Effector memory CD4-positive, alpha-beta T cell (primary cell): Measurements from ENCODE around the gene GSDMA.
A peak's percentile ranks its signal among the peaks of the same experiment; 100 is the strongest.

Experiments used
- DNase-seq, 3 donors: peaks; one replicate each; pipeline ENCODE4 v3.0.0-alpha.2; 2020
- H3K27ac ChIP-seq: 2 replicates; pipeline ENCODE4 v1.7.0; 2013; ENCODE audit warnings: mild to moderate bottlenecking, low read length, moderate library complexity; ENCODE audit not compliant: insufficient read depth, poor library complexity, severe bottlenecking
- H3K27me3 ChIP-seq: replicated peaks from 2 replicates; pipeline ENCODE4 v1.7.0; 2013; ENCODE audit warnings: mild to moderate bottlenecking, low read length; ENCODE audit not compliant: insufficient read depth, control insufficient read depth, poor library complexity, severe bottlenecking
- H3K36me3 ChIP-seq: 2 replicates; pipeline ENCODE4 v1.7.0; 2013; ENCODE audit warnings: mild to moderate bottlenecking, low read length, moderate library complexity; ENCODE audit not compliant: control insufficient read depth, insufficient read depth
- H3K4me1 ChIP-seq: 2 replicates; pipeline ENCODE4 v1.7.0; 2013; ENCODE audit warnings: low read length, mild to moderate bottlenecking; ENCODE audit not compliant: control insufficient read depth, insufficient read depth, poor library complexity, severe bottlenecking
- H3K4me3 ChIP-seq: 2 replicates; pipeline ENCODE4 v1.7.0; 2013; ENCODE audit warnings: low read length, low read depth, mild to moderate bottlenecking; ENCODE audit not compliant: insufficient read depth, poor library complexity, severe bottlenecking
- H3K9me3 ChIP-seq: 2 replicates; pipeline ENCODE4 v1.7.0; 2013; ENCODE audit warnings: mild to moderate bottlenecking, low read length, moderate library complexity; ENCODE audit not compliant: control insufficient read depth
- total RNA-seq, 3 donors: gene quantifications; one replicate each; lab custom pipeline; 2026; lab: John Stamatoyannopoulos, UW

GSDMA gene
- total RNA-seq: 0.09 to 0.97 (median 0.69) reads per million in 3 donors

- no peaks in the 10 kb centered on the region for H3K27me3 ChIP-seq
- H3K9me3 ChIP-seq: no peaks in the 10 kb centered on the region
- no peak within 1 kb of the TSS for H3K4me3 ChIP-seq
- H3K4me1 ChIP-seq: peaks cover 13% of the 10 kb centered on the region
- H3K36me3 ChIP-seq: no peaks in the 10 kb centered on the region
- DNase-seq: no peak
- no peak within 1 kb of the TSS for H3K27ac ChIP-seq
Observed at GRCh38 chr17:39962642-39963220, at the start of gene GSDMA. Gene GSDMA (plus strand): TSS chr17:39963004. CDS start chr17:39965688, 2,684 bp downstream.

- H3K9me3 ChIP-seq: no peaks in the 10 kb centered on the region
- no peak for DNase-seq
- H3K36me3 ChIP-seq: peaks cover 29% of the 10 kb centered on the region
- H3K4me3 ChIP-seq: no peak overlapping the region
- no peak overlapping the region for H3K27ac ChIP-seq
- peaks cover 9% of the 10 kb centered on the region for H3K4me1 ChIP-seq
- no peaks in the 10 kb centered on the region for H3K27me3 ChIP-seq
Observed at GRCh38 chr17:39913989-39914388, 48.8 kb upstream of the GSDMA start.

GRCh38 chr17:39915559-39915958 is 47.2 kb upstream of the GSDMA start:
- H3K4me3 ChIP-seq: no peak overlapping the region
- no peaks in the 10 kb centered on the region for H3K9me3 ChIP-seq
- peaks cover 25% of the 10 kb centered on the region for H3K36me3 ChIP-seq
- H3K4me1 ChIP-seq: peaks cover 17% of the 10 kb centered on the region
- H3K27me3 ChIP-seq: no peaks in the 10 kb centered on the region
- no peak overlapping the region for H3K27ac ChIP-seq
- DNase-seq: no peak

- Histone ChIP-seq H3K4me1 (peaks cover 30% of the 10 kb centered on the region), H3K4me3 (no peak overlapping the region), H3K27ac (no peak overlapping the region), H3K27me3 (no peaks in the 10 kb centered on the region), H3K9me3 (no peaks in the 10 kb centered on the region), H3K36me3 (peaks cover 26% of the 10 kb centered on the region)
- no peak for DNase-seq
Observed at GRCh38 chr17:39916918-39917317, 45.9 kb upstream of the GSDMA start.

- Histone ChIP-seq H3K9me3 (no peaks in the 10 kb centered on the region), H3K27ac (no peak overlapping the region), H3K36me3 (peaks cover 42% of the 10 kb centered on the region), H3K4me1 (peaks cover 33% of the 10 kb centered on the region), H3K27me3 (no peaks in the 10 kb centered on the region), H3K4me3 (no peak overlapping the region)
- DNase-seq: no peak
Observed at GRCh38 chr17:39919087-39919683, 43.6 kb upstream of the GSDMA start.

- peaks cover 42% of the 10 kb centered on the region for H3K36me3 ChIP-seq
- peaks cover 46% of the 10 kb centered on the region for H3K4me1 ChIP-seq
- DNase-seq: peak in 2 of 3 donors; percentile 23 to 26
- no peak overlapping the region for H3K4me3 ChIP-seq
- peak overlapping the region; percentile 52 for H3K27ac ChIP-seq
- H3K9me3 ChIP-seq: no peaks in the 10 kb centered on the region
- H3K27me3 ChIP-seq: no peaks in the 10 kb centered on the region
Observed at GRCh38 chr17:39920218-39921210, 42.3 kb upstream of the GSDMA start.

GRCh38 chr17:39921323-39921722 is 41.5 kb upstream of the GSDMA start:
- Histone ChIP-seq H3K4me3 (no peak overlapping the region), H3K36me3 (peaks cover 42% of the 10 kb centered on the region), H3K27ac (peak overlapping the region; percentile 52), H3K9me3 (no peaks in the 10 kb centered on the region), H3K4me1 (peaks cover 54% of the 10 kb centered on the region), H3K27me3 (no peaks in the 10 kb centered on the region)
- no peak for DNase-seq

GRCh38 chr17:39922006-39922405 is 40.8 kb upstream of the GSDMA start:
- H3K27ac ChIP-seq: peak overlapping the region; percentile 52
- H3K4me1 ChIP-seq: peaks cover 59% of the 10 kb centered on the region
- H3K36me3 ChIP-seq: peaks cover 42% of the 10 kb centered on the region
- no peaks in the 10 kb centered on the region for H3K9me3 ChIP-seq
- no peaks in the 10 kb centered on the region for H3K27me3 ChIP-seq
- H3K4me3 ChIP-seq: no peak overlapping the region
- no peak for DNase-seq

GRCh38 chr17:39923230-39923629 is 39.6 kb upstream of the GSDMA start:
- Histone ChIP-seq H3K4me1 (peaks cover 55% of the 10 kb centered on the region), H3K9me3 (no peaks in the 10 kb centered on the region), H3K27ac (no peak overlapping the region), H3K27me3 (no peaks in the 10 kb centered on the region), H3K36me3 (peaks cover 42% of the 10 kb centered on the region), H3K4me3 (no peak overlapping the region)
- no peak for DNase-seq
